Measurements from ENCODE around the gene FMN1. TPM values are rescaled to one million over a fixed set of nuclear protein-coding genes. Genes with fewer than 3 reads are reported as not detected.

The FMN1 gene
- total RNA-seq, 1 experiment from 2014 or later = 4.5 TPM

DNA sequence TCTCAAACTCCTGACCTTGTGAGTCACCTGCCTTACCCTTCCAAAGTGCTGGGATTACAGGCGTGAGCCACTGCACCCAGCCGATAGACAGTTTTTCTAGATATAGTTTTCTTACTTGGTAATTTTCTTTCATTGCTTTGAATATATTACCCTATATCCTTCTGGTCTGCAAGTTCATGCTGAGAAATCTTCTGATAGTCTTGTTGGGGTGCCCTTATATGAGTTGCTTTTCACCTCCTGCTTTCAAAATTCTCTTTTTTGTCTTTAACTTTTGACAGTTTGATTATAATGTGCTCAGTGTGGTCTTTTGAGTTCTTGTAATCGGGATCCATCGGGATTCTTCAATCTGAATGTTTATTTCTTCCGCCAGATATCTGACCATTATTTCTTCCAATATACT is 259.4 kb downstream of the FMN1 start:
- TF ChIP-seq GABPB1 (CRISPR knock-in tag; IDR thresholded peaks at IDR 0.05) = no peak
- TF ChIP-seq, protein P1, sequence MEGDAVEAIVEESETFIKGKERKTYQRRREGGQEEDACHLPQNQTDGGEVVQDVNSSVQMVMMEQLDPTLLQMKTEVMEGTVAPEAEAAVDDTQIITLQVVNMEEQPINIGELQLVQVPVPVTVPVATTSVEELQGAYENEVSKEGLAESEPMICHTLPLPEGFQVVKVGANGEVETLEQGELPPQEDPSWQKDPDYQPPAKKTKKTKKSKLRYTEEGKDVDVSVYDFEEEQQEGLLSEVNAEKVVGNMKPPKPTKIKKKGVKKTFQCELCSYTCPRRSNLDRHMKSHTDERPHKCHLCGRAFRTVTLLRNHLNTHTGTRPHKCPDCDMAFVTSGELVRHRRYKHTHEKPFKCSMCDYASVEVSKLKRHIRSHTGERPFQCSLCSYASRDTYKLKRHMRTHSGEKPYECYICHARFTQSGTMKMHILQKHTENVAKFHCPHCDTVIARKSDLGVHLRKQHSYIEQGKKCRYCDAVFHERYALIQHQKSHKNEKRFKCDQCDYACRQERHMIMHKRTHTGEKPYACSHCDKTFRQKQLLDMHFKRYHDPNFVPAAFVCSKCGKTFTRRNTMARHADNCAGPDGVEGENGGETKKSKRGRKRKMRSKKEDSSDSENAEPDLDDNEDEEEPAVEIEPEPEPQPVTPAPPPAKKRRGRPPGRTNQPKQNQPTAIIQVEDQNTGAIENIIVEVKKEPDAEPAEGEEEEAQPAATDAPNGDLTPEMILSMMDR (IDR thresholded peaks at IDR 0.05) = no peak
- TF ChIP-seq, protein P2, sequence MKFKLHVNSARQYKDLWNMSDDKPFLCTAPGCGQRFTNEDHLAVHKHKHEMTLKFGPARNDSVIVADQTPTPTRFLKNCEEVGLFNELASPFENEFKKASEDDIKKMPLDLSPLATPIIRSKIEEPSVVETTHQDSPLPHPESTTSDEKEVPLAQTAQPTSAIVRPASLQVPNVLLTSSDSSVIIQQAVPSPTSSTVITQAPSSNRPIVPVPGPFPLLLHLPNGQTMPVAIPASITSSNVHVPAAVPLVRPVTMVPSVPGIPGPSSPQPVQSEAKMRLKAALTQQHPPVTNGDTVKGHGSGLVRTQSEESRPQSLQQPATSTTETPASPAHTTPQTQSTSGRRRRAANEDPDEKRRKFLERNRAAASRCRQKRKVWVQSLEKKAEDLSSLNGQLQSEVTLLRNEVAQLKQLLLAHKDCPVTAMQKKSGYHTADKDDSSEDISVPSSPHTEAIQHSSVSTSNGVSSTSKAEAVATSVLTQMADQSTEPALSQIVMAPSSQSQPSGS (CRISPR knock-in tag; IDR thresholded peaks at IDR 0.05; ENCODE audit: borderline replicate concordance, low read depth) = no peak
- TF ChIP-seq NFYB (CRISPR knock-in tag; conservative IDR thresholded peaks at IDR 0.05; ENCODE audit: low read depth) = no peak
- TF ChIP-seq CBFB (CRISPR knock-in tag; IDR thresholded peaks at IDR 0.05; ENCODE audit: low read depth) = no peak
- no peak for TF ChIP-seq ZNF219 (CRISPR knock-in tag; IDR thresholded peaks at IDR 0.05; ENCODE audit: borderline replicate concordance)
- TF ChIP-seq, protein P3, sequence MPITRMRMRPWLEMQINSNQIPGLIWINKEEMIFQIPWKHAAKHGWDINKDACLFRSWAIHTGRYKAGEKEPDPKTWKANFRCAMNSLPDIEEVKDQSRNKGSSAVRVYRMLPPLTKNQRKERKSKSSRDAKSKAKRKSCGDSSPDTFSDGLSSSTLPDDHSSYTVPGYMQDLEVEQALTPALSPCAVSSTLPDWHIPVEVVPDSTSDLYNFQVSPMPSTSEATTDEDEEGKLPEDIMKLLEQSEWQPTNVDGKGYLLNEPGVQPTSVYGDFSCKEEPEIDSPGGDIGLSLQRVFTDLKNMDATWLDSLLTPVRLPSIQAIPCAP (CRISPR knock-in tag; IDR thresholded peaks at IDR 0.05) = no peak
- TF ChIP-seq, protein P4, sequence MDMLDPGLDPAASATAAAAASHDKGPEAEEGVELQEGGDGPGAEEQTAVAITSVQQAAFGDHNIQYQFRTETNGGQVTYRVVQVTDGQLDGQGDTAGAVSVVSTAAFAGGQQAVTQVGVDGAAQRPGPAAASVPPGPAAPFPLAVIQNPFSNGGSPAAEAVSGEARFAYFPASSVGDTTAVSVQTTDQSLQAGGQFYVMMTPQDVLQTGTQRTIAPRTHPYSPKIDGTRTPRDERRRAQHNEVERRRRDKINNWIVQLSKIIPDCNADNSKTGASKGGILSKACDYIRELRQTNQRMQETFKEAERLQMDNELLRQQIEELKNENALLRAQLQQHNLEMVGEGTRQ (CRISPR knock-in tag; IDR thresholded peaks at IDR 0.05) = no peak
- no peak for TF ChIP-seq JUN (CRISPR knock-in tag; IDR thresholded peaks at IDR 0.05)
- TF ChIP-seq FOXK1 (CRISPR knock-in tag; IDR thresholded peaks at IDR 0.05) = no peak
- no peak for TF ChIP-seq NR1H2 (CRISPR knock-in tag; IDR thresholded peaks at IDR 0.05)
- ChIA-PET POLR2A (no interaction called here), CTCF (no interaction called here)
- no peak for DNase-seq (ENCODE audit: low spot score)
- no peaks in the 10 kb centered on the region; the same call in 1 of the 2 replicates for H3K27me3 Mint-ChIP-seq (ENCODE audit: low read depth)
- no peaks in the 10 kb centered on the region for H3K4me1 Mint-ChIP-seq
- ATAC-seq = no peak
- peaks cover 28% of the 10 kb centered on the region for H3K9me3 Mint-ChIP-seq
- H3K4me3 Mint-ChIP-seq = no peak overlapping the region
- no peak overlapping the region for H3K27ac Mint-ChIP-seq
- peaks cover 15% of the 10 kb centered on the region for H3K36me3 Mint-ChIP-seq

DNA sequence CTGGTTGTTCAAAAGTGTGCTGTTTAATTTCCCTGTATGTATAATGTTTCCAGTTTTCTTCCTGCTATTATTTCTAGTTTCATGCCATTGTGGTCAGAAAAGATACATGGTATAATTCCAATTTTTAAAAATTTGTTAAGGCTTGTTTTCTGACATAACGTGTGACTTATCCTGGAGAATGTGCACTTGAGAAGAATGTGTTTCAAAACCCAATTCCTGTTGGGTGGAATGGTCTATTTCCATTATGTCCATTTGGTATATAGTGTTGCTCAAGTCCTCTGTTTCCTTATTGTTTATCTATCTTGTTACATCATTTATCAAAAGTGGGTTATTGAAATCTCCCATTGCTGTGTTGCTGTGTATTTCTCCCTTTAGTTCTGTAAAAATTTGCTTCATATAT is 261.3 kb downstream of the FMN1 start:
- Mint-ChIP-seq H3K27ac (no peak overlapping the region), H3K4me3 (no peak overlapping the region), H3K27me3 (ENCODE audit: low read depth) (no peaks in the 10 kb centered on the region; the same call in 1 of the 2 replicates), H3K4me1 (no peaks in the 10 kb centered on the region), H3K36me3 (peaks cover 15% of the 10 kb centered on the region), H3K9me3 (peaks cover 28% of the 10 kb centered on the region)
- no peak for ATAC-seq
- POLR2A ChIA-PET = no interaction called here
- TF ChIP-seq SP1 (CRISPR knock-in tag; conservative IDR thresholded peaks at IDR 0.05) = no peak
- TF ChIP-seq NFYB (CRISPR knock-in tag; conservative IDR thresholded peaks at IDR 0.05; ENCODE audit: low read depth) = no peak
- no peak for TF ChIP-seq CREB1 (CRISPR knock-in tag; IDR thresholded peaks at IDR 0.05)
- TF ChIP-seq, protein P5, sequence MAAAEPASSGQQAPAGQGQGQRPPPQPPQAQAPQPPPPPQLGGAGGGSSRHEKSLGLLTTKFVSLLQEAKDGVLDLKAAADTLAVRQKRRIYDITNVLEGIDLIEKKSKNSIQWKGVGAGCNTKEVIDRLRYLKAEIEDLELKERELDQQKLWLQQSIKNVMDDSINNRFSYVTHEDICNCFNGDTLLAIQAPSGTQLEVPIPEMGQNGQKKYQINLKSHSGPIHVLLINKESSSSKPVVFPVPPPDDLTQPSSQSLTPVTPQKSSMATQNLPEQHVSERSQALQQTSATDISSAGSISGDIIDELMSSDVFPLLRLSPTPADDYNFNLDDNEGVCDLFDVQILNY (CRISPR knock-in tag; IDR thresholded peaks at IDR 0.05) = no peak
- no peak for TF ChIP-seq KAT7 (CRISPR knock-in tag; IDR thresholded peaks at IDR 0.05; ENCODE audit: borderline replicate concordance)
- TF ChIP-seq ZNF138 (CRISPR knock-in tag; conservative IDR thresholded peaks at IDR 0.05) = no peak
- TF ChIP-seq, protein P6, sequence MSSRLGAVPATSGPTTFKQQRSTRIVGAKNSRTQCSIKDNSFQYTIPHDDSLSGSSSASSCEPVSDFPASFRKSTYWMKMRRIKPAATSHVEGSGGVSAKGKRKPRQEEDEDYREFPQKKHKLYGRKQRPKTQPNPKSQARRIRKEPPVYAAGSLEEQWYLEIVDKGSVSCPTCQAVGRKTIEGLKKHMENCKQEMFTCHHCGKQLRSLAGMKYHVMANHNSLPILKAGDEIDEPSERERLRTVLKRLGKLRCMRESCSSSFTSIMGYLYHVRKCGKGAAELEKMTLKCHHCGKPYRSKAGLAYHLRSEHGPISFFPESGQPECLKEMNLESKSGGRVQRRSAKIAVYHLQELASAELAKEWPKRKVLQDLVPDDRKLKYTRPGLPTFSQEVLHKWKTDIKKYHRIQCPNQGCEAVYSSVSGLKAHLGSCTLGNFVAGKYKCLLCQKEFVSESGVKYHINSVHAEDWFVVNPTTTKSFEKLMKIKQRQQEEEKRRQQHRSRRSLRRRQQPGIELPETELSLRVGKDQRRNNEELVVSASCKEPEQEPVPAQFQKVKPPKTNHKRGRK (CRISPR knock-in tag; IDR thresholded peaks at IDR 0.05; ENCODE audit: borderline replicate concordance) = no peak
- no peak for TF ChIP-seq NFATC4 (CRISPR knock-in tag; IDR thresholded peaks at IDR 0.05)
- TF ChIP-seq EMX1 (CRISPR knock-in tag; IDR thresholded peaks at IDR 0.05) = no peak
- TF ChIP-seq, protein P7, sequence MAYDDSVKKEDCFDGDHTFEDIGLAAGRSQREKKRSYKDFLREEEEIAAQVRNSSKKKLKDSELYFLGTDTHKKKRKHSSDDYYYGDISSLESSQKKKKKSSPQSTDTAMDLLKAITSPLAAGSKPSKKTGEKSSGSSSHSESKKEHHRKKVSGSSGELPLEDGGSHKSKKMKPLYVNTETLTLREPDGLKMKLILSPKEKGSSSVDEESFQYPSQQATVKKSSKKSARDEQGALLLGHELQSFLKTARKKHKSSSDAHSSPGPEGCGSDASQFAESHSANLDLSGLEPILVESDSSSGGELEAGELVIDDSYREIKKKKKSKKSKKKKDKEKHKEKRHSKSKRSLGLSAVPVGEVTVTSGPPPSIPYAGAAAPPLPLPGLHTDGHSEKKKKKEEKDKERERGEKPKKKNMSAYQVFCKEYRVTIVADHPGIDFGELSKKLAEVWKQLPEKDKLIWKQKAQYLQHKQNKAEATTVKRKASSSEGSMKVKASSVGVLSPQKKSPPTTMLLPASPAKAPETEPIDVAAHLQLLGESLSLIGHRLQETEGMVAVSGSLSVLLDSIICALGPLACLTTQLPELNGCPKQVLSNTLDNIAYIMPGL (CRISPR knock-in tag; IDR thresholded peaks at IDR 0.05) = no peak
- TF ChIP-seq ZNF219 (CRISPR knock-in tag; IDR thresholded peaks at IDR 0.05; ENCODE audit: borderline replicate concordance) = no peak
- no peak for TF ChIP-seq CREM (CRISPR knock-in tag; IDR thresholded peaks at IDR 0.05)
- TF ChIP-seq ZNF263 (CRISPR knock-in tag; IDR thresholded peaks at IDR 0.05; ENCODE audit: low read depth) = no peak
- TF ChIP-seq, protein P8, sequence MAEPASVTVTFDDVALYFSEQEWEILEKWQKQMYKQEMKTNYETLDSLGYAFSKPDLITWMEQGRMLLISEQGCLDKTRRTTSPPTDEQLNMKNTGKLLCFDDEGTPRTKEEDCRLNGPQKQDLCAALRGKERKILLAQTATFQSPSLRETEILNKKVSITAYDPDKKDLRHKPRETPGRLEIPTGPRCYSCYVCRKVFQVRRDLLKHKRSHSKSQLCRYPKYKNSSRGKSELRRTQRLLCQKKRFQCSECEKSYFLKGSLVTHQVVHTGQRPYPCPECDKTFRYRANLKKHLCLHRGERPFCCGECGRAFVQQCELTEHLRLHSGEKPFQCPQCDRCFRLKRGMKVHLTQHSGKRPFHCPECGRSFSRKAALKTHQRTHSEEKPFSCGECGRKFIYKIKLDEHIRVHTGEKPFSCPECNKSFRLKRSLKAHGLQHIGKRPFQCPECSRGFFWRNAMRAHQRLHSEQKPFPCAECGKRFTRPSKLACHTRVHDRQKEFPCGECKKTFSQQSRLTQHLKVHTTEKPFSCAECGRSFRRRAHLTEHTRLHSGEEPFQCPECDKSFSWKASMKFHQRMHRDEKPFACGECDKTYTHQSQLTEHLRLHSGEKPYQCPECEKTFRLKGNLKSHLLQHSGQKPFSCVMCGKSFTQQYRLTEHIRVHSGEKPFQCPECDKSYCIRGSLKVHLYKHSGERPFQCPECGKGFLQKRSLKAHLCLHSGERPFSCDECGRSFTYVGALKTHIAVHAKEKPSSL (CRISPR knock-in tag; conservative IDR thresholded peaks at IDR 0.05) = no peak
- TF ChIP-seq ESRRA (CRISPR knock-in tag; IDR thresholded peaks at IDR 0.05; ENCODE audit: borderline replicate concordance) = no peak
- no peak for TF ChIP-seq TEAD4 (CRISPR knock-in tag; IDR thresholded peaks at IDR 0.05)
- TF ChIP-seq SOX15 (CRISPR knock-in tag; IDR thresholded peaks at IDR 0.05) = no peak
- no peak for DNase-seq (ENCODE audit: low spot score)
- CTCF ChIA-PET = no interaction called here
